ENCODE measurements around the gene HOXA3. TPM values are rescaled to one million over a fixed set of nuclear protein-coding genes. Genes with fewer than 3 reads are reported as not detected.

HOXA3 gene
- total and polyA plus RNA-seq, 2 of the 8 experiments (the other 6 are each of a cell fraction or from before 2014, with no cell fraction given) = not detected

- TF ChIP-seq RFX5 (IDR thresholded peaks at IDR 0.05; ENCODE audit: borderline replicate concordance, low read depth, low read length) (no peak), SIN3A (conservative IDR thresholded peaks at IDR 0.05 in 1 of 2, IDR thresholded peaks at IDR 0.05 in 1 of 2; ENCODE audit: low read depth in 1 of 2, low read length in 2 of 2) (no peak; a peak in 1 of 4 replicates), POLR2A (IDR thresholded peaks at IDR 0.05; ENCODE audit: control extremely low read depth in 1 of 2, low read depth in 2 of 2, low read length in 2 of 2) (no peak), CHD2 (IDR thresholded peaks at IDR 0.05; ENCODE audit: low read length) (no peak), TAF7 (optimal IDR thresholded peaks at IDR 0.05; ENCODE audit: borderline replicate concordance, low read depth, low read length) (no peak), MAFK (IDR thresholded peaks at IDR 0.05; ENCODE audit: low read depth, low read length) (no peak), RNF2 (IDR thresholded peaks at IDR 0.05; ENCODE audit: borderline replicate concordance, low read depth, low read length, missing control alignments, poor library complexity, severe bottlenecking) (peak; percentile 86), SP4 (IDR thresholded peaks at IDR 0.05; ENCODE audit: low read length) (no peak), GABPA (IDR thresholded peaks at IDR 0.05; ENCODE audit: borderline replicate concordance, insufficient read depth, low read length) (no peak), RXRA (IDR thresholded peaks at IDR 0.05; ENCODE audit: insufficient read depth, low read depth, low read length) (no peak), SP1 (IDR thresholded peaks at IDR 0.05; ENCODE audit: low read depth, low read length) (no peak), PHF8 (conservative IDR thresholded peaks at IDR 0.05; ENCODE audit: low read depth, low read length) (no peak), CREB1 (IDR thresholded peaks at IDR 0.05) (no peak), ATF2 (IDR thresholded peaks at IDR 0.05; ENCODE audit: low read length) (no peak), MAX (IDR thresholded peaks at IDR 0.05) (peak; percentile 28; the same call in 1 of the 2 replicates), KDM5A (IDR thresholded peaks at IDR 0.05; ENCODE audit: low read length) (no peak)
Measured at GRCh38 chr7:27160546-27161213, 8.3 kb upstream of the HOXA3 start (continued).
